Measurements from ENCODE around the gene GFY.

GFY gene

GRCh38 chr19:49451430-49452181 lies 26.4 kb downstream of the GFY start, which contains the start of gene PIH1D1:
TSS of gene PIH1D1 (minus strand) at chr19:49451814. CDS start at chr19:49451574, 240 bp downstream.
- peaks cover 36% of the 10 kb centered on the region for H3K79me2 ChIP-seq (ENCODE audit: insufficient read depth, low read length)

GRCh38 chr19:49453013-49453756 lies 28.0 kb downstream of the GFY start, which contains the start of gene ALDH16A1:
TSS of gene ALDH16A1 (plus strand) at chr19:49453225. CDS start at chr19:49453332, 107 bp downstream.
- no peaks in the 10 kb centered on the region for H3K9me2 ChIP-seq (replicated peaks; ENCODE audit: insufficient read depth, low read length)
- H3K4me3 ChIP-seq (ENCODE audit: insufficient read depth, low read length, poor library complexity, severe bottlenecking), result peak within 1 kb of the TSS; percentile 99
- TF ChIP-seq CTCF (IDR thresholded peaks at IDR 0.05; ENCODE audit: insufficient read depth, low read length, poor library complexity, severe bottlenecking) (no peak), EZH2phosphoT487 (conservative IDR thresholded peaks at IDR 0.05; ENCODE audit: low read length) (no peak)
- peak within 1 kb of the TSS; percentile 98 for H3K9ac ChIP-seq (ENCODE audit: low read length)
- peak within 1 kb of the TSS; percentile 99 for H3K4me2 ChIP-seq (ENCODE audit: low read depth, low read length, poor library complexity, severe bottlenecking)
- H3K27ac ChIP-seq (ENCODE audit: low read depth, low read length), result peak within 1 kb of the TSS; percentile 93
- no peaks in the 10 kb centered on the region for H3K27me3 ChIP-seq (ENCODE audit: low read length)
- H3K79me2 ChIP-seq (ENCODE audit: insufficient read depth, low read length), result peaks cover 36% of the 10 kb centered on the region
- no peaks in the 10 kb centered on the region for H3K9me3 ChIP-seq (ENCODE audit: insufficient read depth, low read length)
- H3K36me3 ChIP-seq (ENCODE audit: low read length), result no peaks in the 10 kb centered on the region
- H2AFZ ChIP-seq (ENCODE audit: low read depth, low read length, severe bottlenecking), result peak within 1 kb of the TSS; percentile 8
- peaks cover 21% of the 10 kb centered on the region for H3F3A ChIP-seq (ENCODE audit: insufficient read depth)
- H4K20me1 ChIP-seq (ENCODE audit: low read depth, low read length), result no peaks in the 10 kb centered on the region

More at GRCh38 chr19:49451430-49452181, 26.4 kb downstream of the GFY start, which contains the start of gene PIH1D1:
- peak within 1 kb of the TSS; percentile 99 for H3K4me2 ChIP-seq (ENCODE audit: low read depth, low read length, poor library complexity, severe bottlenecking)
- peak within 1 kb of the TSS; percentile 98 for H3K9ac ChIP-seq (ENCODE audit: low read length)
- peak within 1 kb of the TSS; percentile 45 for H2AFZ ChIP-seq (ENCODE audit: low read depth, low read length, severe bottlenecking)
- peak within 1 kb of the TSS; percentile 93 for H3K27ac ChIP-seq (ENCODE audit: low read depth, low read length)
- H4K20me1 ChIP-seq (ENCODE audit: low read depth, low read length), result no peaks in the 10 kb centered on the region
- no peaks in the 10 kb centered on the region for H3K9me3 ChIP-seq (ENCODE audit: insufficient read depth, low read length)
- H3K27me3 ChIP-seq (ENCODE audit: low read length), result no peaks in the 10 kb centered on the region
- no peaks in the 10 kb centered on the region for H3K36me3 ChIP-seq (ENCODE audit: low read length)
- peaks cover 21% of the 10 kb centered on the region for H3F3A ChIP-seq (ENCODE audit: insufficient read depth)
- peak within 1 kb of the TSS; percentile 99 for H3K4me3 ChIP-seq (ENCODE audit: insufficient read depth, low read length, poor library complexity, severe bottlenecking)
- TF ChIP-seq CTCF (IDR thresholded peaks at IDR 0.05; ENCODE audit: insufficient read depth, low read length, poor library complexity, severe bottlenecking), result no peak
- TF ChIP-seq EZH2phosphoT487 (conservative IDR thresholded peaks at IDR 0.05; ENCODE audit: low read length), result no peak
- H3K9me2 ChIP-seq (replicated peaks; ENCODE audit: insufficient read depth, low read length), result no peaks in the 10 kb centered on the region

GRCh38 chr19:49453757-49454240 lies 28.6 kb downstream of the GFY start:
- Histone ChIP-seq H3K4me2 (ENCODE audit: low read depth, low read length, poor library complexity, severe bottlenecking) (peak overlapping the region; percentile 99), H3K9me2 (replicated peaks; ENCODE audit: insufficient read depth, low read length) (no peaks in the 10 kb centered on the region), H3K79me2 (ENCODE audit: insufficient read depth, low read length) (peaks cover 36% of the 10 kb centered on the region), H3K27ac (ENCODE audit: low read depth, low read length) (peak overlapping the region; percentile 93), H3K9me3 (ENCODE audit: insufficient read depth, low read length) (no peaks in the 10 kb centered on the region), H4K20me1 (ENCODE audit: low read depth, low read length) (no peaks in the 10 kb centered on the region), H3K4me3 (ENCODE audit: insufficient read depth, low read length, poor library complexity, severe bottlenecking) (peak overlapping the region; percentile 99), H3K36me3 (ENCODE audit: low read length) (no peaks in the 10 kb centered on the region), H3K27me3 (ENCODE audit: low read length) (no peaks in the 10 kb centered on the region), H2AFZ (ENCODE audit: low read depth, low read length, severe bottlenecking) (no peak overlapping the region), H3F3A (ENCODE audit: insufficient read depth) (peaks cover 21% of the 10 kb centered on the region), H3K9ac (ENCODE audit: low read length) (peak overlapping the region; percentile 98)
- TF ChIP-seq EZH2phosphoT487 (conservative IDR thresholded peaks at IDR 0.05; ENCODE audit: low read length) (no peak), CTCF (IDR thresholded peaks at IDR 0.05; ENCODE audit: insufficient read depth, low read length, poor library complexity, severe bottlenecking) (no peak)

Data from SU-DHL-6 (cell line).